ENCODE measurements around the gene EYA2. TPM values are rescaled to one million over a fixed set of nuclear protein-coding genes. Genes with fewer than 3 reads are reported as not detected.

Gene EYA2
- total RNA-seq, 2 experiments from 2014 or later = not detected

DNA sequence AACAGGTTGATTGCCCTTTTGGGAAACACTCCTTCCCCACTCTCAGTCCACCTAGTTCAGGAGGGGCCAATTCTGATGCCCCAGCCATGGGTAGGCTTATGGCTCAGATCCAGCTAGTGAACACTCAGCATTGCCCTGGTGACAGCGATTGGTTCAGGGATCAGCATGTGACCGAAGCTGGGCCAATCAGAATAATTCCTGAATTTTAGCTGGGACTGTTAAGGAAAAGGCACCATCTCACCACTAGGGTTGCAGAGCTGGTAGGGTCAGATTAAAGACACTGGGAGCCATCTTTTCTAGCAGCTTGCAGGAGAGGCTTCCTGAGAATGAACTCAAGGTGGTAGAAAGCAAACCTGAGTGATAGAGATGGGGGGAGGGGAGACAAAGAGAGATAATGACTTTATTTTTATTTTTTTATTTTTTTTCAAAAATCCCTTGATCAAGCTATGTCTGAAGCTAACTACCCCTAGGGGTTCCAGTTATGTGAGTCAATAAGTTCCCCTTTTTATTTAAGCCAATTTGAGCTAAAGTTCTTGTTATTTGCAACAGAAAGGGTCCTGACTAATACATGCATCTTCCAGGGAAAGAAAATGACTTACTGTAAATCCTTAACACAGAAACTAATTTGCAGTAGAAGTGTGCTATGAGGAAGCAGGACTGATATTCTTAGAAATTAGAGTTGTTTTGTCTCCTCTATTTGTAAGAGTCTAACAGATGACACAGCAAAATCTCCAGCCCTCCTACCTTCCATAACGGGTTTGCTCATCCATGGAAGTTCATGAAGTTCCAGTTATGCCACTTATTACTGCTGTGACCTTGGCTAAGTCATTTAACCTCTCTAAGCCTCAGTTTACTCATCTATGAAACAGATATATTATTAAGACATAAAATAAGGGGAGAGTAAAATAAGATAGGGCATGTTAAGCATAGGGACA lies 44.7 kb downstream of the EYA2 start:
- CTCF ChIA-PET = no interaction called here
- Mint-ChIP-seq H3K4me1 (ENCODE audit: low read depth) (no peaks in the 10 kb centered on the region), H3K27ac (no peak overlapping the region), H3K4me3 (no peak overlapping the region), H3K36me3 (ENCODE audit: low read depth) (no peaks in the 10 kb centered on the region), H3K27me3 (peaks cover 3% of the 10 kb centered on the region), H3K9me3 (no peaks in the 10 kb centered on the region)
- POLR2A ChIA-PET = no interaction called here
- DNase-seq (peak; percentile 4), ATAC-seq (peak; percentile 47)
- peak; percentile 34 for TF ChIP-seq CTCF (IDR thresholded peaks at IDR 0.05)
- intact Hi-C loops (cut with micrococcal nuclease) = no loop called here

DNA sequence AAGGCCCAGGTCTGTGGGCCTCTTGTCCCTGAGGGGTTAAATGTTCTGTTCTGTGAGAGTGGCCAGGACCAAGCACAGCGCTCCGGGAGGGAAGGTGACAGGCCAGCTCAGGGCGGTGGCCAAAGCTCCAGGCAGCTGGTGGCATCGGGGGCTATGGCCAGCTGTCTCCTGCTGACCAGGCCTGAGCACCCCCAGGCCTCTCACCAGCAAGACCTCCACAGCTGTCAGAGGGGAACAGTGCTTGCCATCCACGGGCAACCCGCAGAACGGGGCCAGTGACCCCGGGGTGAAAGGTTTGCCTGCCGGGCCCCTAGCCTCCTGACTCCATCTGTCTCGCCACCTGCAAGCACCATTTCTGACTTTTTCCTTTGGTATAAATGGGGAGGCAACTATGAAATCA lies 46.0 kb downstream of the EYA2 start:
- Mint-ChIP-seq H3K9me3 (no peaks in the 10 kb centered on the region), H3K27ac (no peak overlapping the region), H3K4me3 (no peak overlapping the region), H3K27me3 (no peaks in the 10 kb centered on the region), H3K36me3 (ENCODE audit: low read depth) (no peaks in the 10 kb centered on the region), H3K4me1 (ENCODE audit: low read depth) (no peaks in the 10 kb centered on the region)
- intact Hi-C loops (cut with micrococcal nuclease) = no loop called here
- ChIA-PET POLR2A (no interaction called here), CTCF (no interaction called here)
- no peak for ATAC-seq
- TF ChIP-seq CTCF (IDR thresholded peaks at IDR 0.05) = no peak
- no peak for DNase-seq

- no peak for DNase-seq
- TF ChIP-seq CTCF (IDR thresholded peaks at IDR 0.05) = no peak
- no peaks in the 10 kb centered on the region for H3K36me3 Mint-ChIP-seq (ENCODE audit: low read depth)
- H3K4me3 Mint-ChIP-seq = no peak overlapping the region
- no peaks in the 10 kb centered on the region for H3K27me3 Mint-ChIP-seq
- intact Hi-C loops (cut with micrococcal nuclease) = no loop called here
- H3K27ac Mint-ChIP-seq = no peak overlapping the region
- POLR2A ChIA-PET = no interaction called here
- no peak for ATAC-seq
- CTCF ChIA-PET = no interaction called here
- H3K9me3 Mint-ChIP-seq = no peaks in the 10 kb centered on the region
- H3K4me1 Mint-ChIP-seq (ENCODE audit: low read depth) = no peaks in the 10 kb centered on the region
These were observed 46.8 kb downstream of the EYA2 start for GRCh38 chr20:46941404-46941803.

DNA sequence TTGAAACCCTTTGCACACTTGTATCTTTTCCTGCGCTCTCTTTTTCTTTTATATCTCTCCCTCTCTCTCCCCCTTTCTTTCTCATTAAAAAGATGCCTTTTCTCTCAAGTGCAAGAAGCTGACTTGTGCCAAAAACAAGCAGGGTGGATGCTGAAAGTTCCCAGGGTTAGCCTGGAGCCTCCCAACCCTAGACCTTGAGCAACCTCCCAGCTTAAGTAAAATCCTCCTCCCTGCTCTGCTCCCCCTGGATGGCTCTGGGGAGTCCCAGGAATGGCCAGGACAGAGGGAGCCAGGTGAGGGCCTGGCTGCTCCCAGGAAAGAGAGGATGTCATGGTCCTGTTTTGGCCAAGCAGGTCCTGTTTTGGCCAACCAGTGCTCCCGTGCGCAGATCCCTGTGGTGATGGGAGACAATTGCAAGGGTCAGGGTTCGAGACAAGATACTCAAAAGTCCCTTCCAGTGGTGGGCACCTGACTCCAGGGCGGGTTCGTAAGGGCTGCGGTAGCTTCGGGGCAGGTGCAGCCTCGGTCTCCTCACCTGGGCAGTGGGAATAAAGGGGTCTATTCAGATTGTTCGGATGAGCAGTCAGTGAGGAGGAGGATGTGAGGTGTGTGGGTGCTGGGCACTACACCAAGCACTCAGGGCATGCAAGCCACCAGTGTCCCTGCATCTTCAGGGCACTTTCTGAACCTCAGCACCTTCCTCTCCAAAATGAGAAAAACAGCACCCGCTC lies 49.4 kb downstream of the EYA2 start:
- intact Hi-C loops (cut with micrococcal nuclease) = no loop called here
- TF ChIP-seq CTCF (IDR thresholded peaks at IDR 0.05) = no peak
- Mint-ChIP-seq H3K4me3 (no peak overlapping the region), H3K36me3 (ENCODE audit: low read depth) (no peaks in the 10 kb centered on the region), H3K4me1 (ENCODE audit: low read depth) (no peaks in the 10 kb centered on the region), H3K27me3 (peaks cover 3% of the 10 kb centered on the region), H3K27ac (no peak overlapping the region), H3K9me3 (no peaks in the 10 kb centered on the region)
- no peak for ATAC-seq
- no peak for DNase-seq
- ChIA-PET POLR2A (no interaction called here), CTCF (no interaction called here)

DNA sequence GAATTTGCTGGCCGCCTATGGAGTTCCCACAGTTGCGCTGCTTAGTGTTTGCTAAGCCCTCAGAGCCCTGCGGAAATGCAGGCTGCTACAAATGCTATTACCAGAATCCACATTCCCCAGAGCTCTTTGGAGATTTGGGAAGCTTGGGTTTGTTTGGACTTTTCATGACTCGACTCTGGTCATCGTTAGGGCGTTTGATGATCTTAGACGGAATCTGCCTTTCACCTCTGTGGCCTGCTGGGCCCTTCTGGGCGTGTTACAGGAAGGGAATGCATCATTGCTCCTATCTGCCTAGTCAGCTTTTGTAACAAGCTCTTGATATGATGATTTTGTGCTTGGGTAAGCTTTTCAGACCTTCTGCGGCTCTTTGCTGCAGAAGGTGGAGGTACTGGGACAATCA lies 50.8 kb downstream of the EYA2 start:
- H3K36me3 Mint-ChIP-seq (ENCODE audit: low read depth) = no peaks in the 10 kb centered on the region
- DNase-seq = no peak
- ChIA-PET CTCF (no interaction called here), POLR2A (no interaction called here)
- peaks cover 3% of the 10 kb centered on the region for H3K27me3 Mint-ChIP-seq
- no peak for ATAC-seq
- no peak overlapping the region for H3K4me3 Mint-ChIP-seq
- H3K9me3 Mint-ChIP-seq = no peaks in the 10 kb centered on the region
- H3K4me1 Mint-ChIP-seq (ENCODE audit: low read depth) = no peaks in the 10 kb centered on the region
- no peak for TF ChIP-seq CTCF (IDR thresholded peaks at IDR 0.05)
- H3K27ac Mint-ChIP-seq = no peak overlapping the region
- intact Hi-C loops (cut with micrococcal nuclease) = no loop called here
